Transverse colon (tissue), 4 donors: ENCODE measurements around the gene LZIC. TPM values are rescaled to one million over a fixed set of nuclear protein-coding genes. Genes with fewer than 3 reads are reported as not detected.

Experiments
- DNase-seq: peaks from one replicate; pipeline ENCODE4 v3.0.0-alpha.2; 2019
- H3K27ac ChIP-seq, 4 donors: fragments of 200-600 bp; sonication (generic); 2 replicates each; pipeline ENCODE4 v1.5.1; 2016 to 2018; ENCODE audit warnings: inconsistent platforms in 4 of 4
- H3K27me3 ChIP-seq: fragments of 200-600 bp; sonication (generic); 2 replicates; pipeline ENCODE4 v1.5.1; 2017; ENCODE audit warnings: inconsistent platforms
- H3K36me3 ChIP-seq, 4 donors: fragments of 200-600 bp; sonication (generic); 2 replicates each; pipeline ENCODE4 v1.5.1; 2017 to 2019; ENCODE audit warnings: inconsistent platforms in 4 of 4
- H3K4me1 ChIP-seq, 4 donors: fragments of 200-600 bp; sonication (generic); 2 replicates each; pipeline ENCODE4 v1.5.1; 2017 to 2020; ENCODE audit warnings: inconsistent platforms in 4 of 4
- H3K4me3 ChIP-seq, 4 donors: fragments of 200-600 bp; sonication (generic); 1 replicate in 1 of 4; 2 replicates in 3 of 4; pipeline versions ENCODE4 v1.5.1 to v1.6.1; 2017 to 2019; ENCODE audit warnings: inconsistent platforms in 4 of 4
- H3K9me3 ChIP-seq, 2 donors: fragments of 200-600 bp; sonication (generic); 2 replicates each; pipeline ENCODE4 v1.5.1; 2017 to 2019; ENCODE audit warnings: inconsistent platforms in 2 of 2
- CTCF ChIP-seq, 5 experiments: fragments of 200-600 bp in 3 of 5; fragments of 450-650 bp in 2 of 5; sonication (generic) in 3 of 5; IDR thresholded peaks; 1 replicate in 2 of 5; 2 replicates in 3 of 5; pipeline ENCODE4 v1.5.1; 2016 to 2017; ENCODE audit warnings: antibody characterized with exemption in 5 of 5, inconsistent platforms in 3 of 5, mild to moderate bottlenecking in 2 of 5, moderate library complexity in 1 of 5
- EP300 ChIP-seq: sonication (generic); formaldehyde crosslinking; IDR thresholded peaks from one replicate; pipeline ENCODE4 v1.6.1; 2017; ENCODE audit warnings: antibody characterized with exemption, low read depth
- POLR2A ChIP-seq: fragments of 450-650 bp; IDR thresholded peaks from one replicate; pipeline ENCODE4 v1.6.1; 2016; ENCODE audit warnings: antibody characterized with exemption, mild to moderate bottlenecking, moderate library complexity
- POLR2AphosphoS5 ChIP-seq, 3 donors: sonication (generic); formaldehyde crosslinking; IDR thresholded peaks; one replicate each; pipeline ENCODE4 v1.6.1; 2016; ENCODE audit warnings: antibody characterized with exemption in 3 of 3
- WGBS, 2 donors: methylation state at CpG; one replicate each; pipeline ENCODE4 v1.1.5; 2018; ENCODE audit warnings: low coverage in 1 of 2; 5-methylcytosine and 5-hydroxymethylcytosine counted together
- in situ Hi-C, 4 donors: fragments of 200-750 bp; cut with MboI; loops; one replicate each; pipeline versions ENCODE4 v1.15.0 to v1.15.1; 2017; ENCODE audit warnings: low sequenced_read_pairs in 3 of 4, low pct_ligation_motif_present in 1 of 4, low pct_unique_long_range_greater_than_20kb in 1 of 4
- intact Hi-C: fragments of 100-400 bp; cut with DNase I; formaldehyde crosslinking; loops from one replicate; pipeline ENCODE4 v1.15.1; 2023; ENCODE audit warnings: low total_unique reads
- total RNA-seq, 4 donors: library from RNA; depleted of rRNA; stranded (reverse); fragments of >200 nt; gene quantifications; one replicate each; pipeline ENCODE4 v1.1.0, GENCODE V29; 2016

Gene LZIC
- total RNA-seq, 4 donors from 2014 or later, result 10.7 to 41.0 (median 26.6) TPM

GRCh38 chr1:9985001-9985400, 41.8 kb upstream of the LZIC start:
- Histone ChIP-seq H3K36me3 (peaks cover 0 to 26% (median 5%) of the 10 kb centered on the region in 4 donors), H3K9me3 (no peaks in the 10 kb centered on the region), H3K27me3 (no peaks in the 10 kb centered on the region), H3K27ac (no peak overlapping the region), H3K4me1 (no peaks in the 10 kb centered on the region), H3K4me3 (no peak overlapping the region)
- intact Hi-C loops, result no loop called here
- 52 to 55% methylated on average over 5 to 6 of the region's 6 CpGs for WGBS, 2 donors
- no peak for DNase-seq
- TF ChIP-seq POLR2A, result no peak
- TF ChIP-seq EP300, result no peak
- TF ChIP-seq POLR2AphosphoS5 (IDR thresholded peaks at IDR 0.05), result no peak
- TF ChIP-seq CTCF (IDR thresholded peaks at IDR 0.05), result no peak
- in situ Hi-C loops, result no loop called here

GRCh38 chr1:9984253-9984652, 41.1 kb upstream of the LZIC start:
- peaks cover 0 to 26% (median 5%) of the 10 kb centered on the region in 4 donors for H3K36me3 ChIP-seq
- no peak for TF ChIP-seq EP300
- TF ChIP-seq POLR2A, result no peak
- no peak for TF ChIP-seq CTCF (IDR thresholded peaks at IDR 0.05)
- no peak for TF ChIP-seq POLR2AphosphoS5 (IDR thresholded peaks at IDR 0.05)
- no peak for DNase-seq
- no peaks in the 10 kb centered on the region for H3K27me3 ChIP-seq
- H3K4me1 ChIP-seq, result no peaks in the 10 kb centered on the region
- WGBS, 2 donors, result 85 to 87% methylated on average over 4 to 5 of the region's 5 CpGs
- H3K9me3 ChIP-seq, result no peaks in the 10 kb centered on the region
- no peak overlapping the region for H3K27ac ChIP-seq
- no peak overlapping the region for H3K4me3 ChIP-seq
- in situ Hi-C loops, result no loop called here
- intact Hi-C loops, result no loop called here

GRCh38 chr1:9960706-9961562, 17.7 kb upstream of the LZIC start:
- DNase-seq, result no peak

GRCh38 chr1:9960011-9960410, 16.8 kb upstream of the LZIC start:
- no peaks in the 10 kb centered on the region for H3K27me3 ChIP-seq
- no peak for TF ChIP-seq EP300
- TF ChIP-seq POLR2A, result no peak
- DNase-seq, result no peak
- in situ Hi-C loops (no loop called here), intact Hi-C loops (no loop called here)
- H3K4me3 ChIP-seq, result no peak overlapping the region
- H3K27ac ChIP-seq, result no peak overlapping the region
- H3K36me3 ChIP-seq, result no peaks in the 10 kb centered on the region
- no peaks in the 10 kb centered on the region for H3K9me3 ChIP-seq
- no peaks in the 10 kb centered on the region for H3K4me1 ChIP-seq
- WGBS, 2 donors, result 74 to 92% methylated on average over 3 to 4 of the region's 4 CpGs

More at GRCh38 chr1:9960706-9961562, 17.7 kb upstream of the LZIC start:
- Histone ChIP-seq H3K4me3 (no peak overlapping the region), H3K27ac (no peak overlapping the region), H3K4me1 (no peaks in the 10 kb centered on the region), H3K9me3 (no peaks in the 10 kb centered on the region), H3K27me3 (no peaks in the 10 kb centered on the region), H3K36me3 (no peaks in the 10 kb centered on the region)
- in situ Hi-C loops (no loop called here), intact Hi-C loops (no loop called here)
- WGBS, 2 donors, result 83 to 84% methylated on average over 3 to 12 of the region's 12 CpGs
- TF ChIP-seq POLR2AphosphoS5 (IDR thresholded peaks at IDR 0.05), result no peak
- TF ChIP-seq EP300, result no peak
- TF ChIP-seq POLR2A, result no peak
- no peak for TF ChIP-seq CTCF (IDR thresholded peaks at IDR 0.05)
